Superior temporal gyrus (tissue), 1 donor: Measurements from ENCODE around the gene ZBTB39.
"Not testable (repeated sequence)": the region's sequence is repeated elsewhere in the genome, so short reads cannot be mapped to it uniquely, and the experiment has no call there.

Experiments
- DNase-seq: peaks from one replicate; pipeline ENCODE4 v3.0.0-alpha.2; 2016; ENCODE audit errors: extremely low spot score

ZBTB39 gene

GRCh38 chr12:56980268-56980667, 26.1 kb downstream of the ZBTB39 start:
- no peak for DNase-seq

GRCh38 chr12:56979628-56980027, 26.7 kb downstream of the ZBTB39 start:
- no peak for DNase-seq

- no peak for DNase-seq
These were observed 27.8 kb downstream of the ZBTB39 start for GRCh38 chr12:56978397-56979138.

GRCh38 chr12:56977361-56977760, 29.0 kb downstream of the ZBTB39 start:
- not testable (repeated sequence) for DNase-seq

GRCh38 chr12:56974224-56974623, 32.1 kb downstream of the ZBTB39 start:
- not testable (repeated sequence) for DNase-seq

- DNase-seq: not testable (repeated sequence)
These were observed 37.4 kb downstream of the ZBTB39 start for GRCh38 chr12:56968910-56969309.

- DNase-seq: not testable (repeated sequence)
These were observed 40.2 kb downstream of the ZBTB39 start for GRCh38 chr12:56965997-56966642.

GRCh38 chr12:56965124-56965523, 41.2 kb downstream of the ZBTB39 start:
- not testable (repeated sequence) for DNase-seq

GRCh38 chr12:56963557-56963956, 42.8 kb downstream of the ZBTB39 start:
- DNase-seq: not testable (repeated sequence)

- not testable (repeated sequence) for DNase-seq
These were observed 44.1 kb downstream of the ZBTB39 start for GRCh38 chr12:56962247-56962646.

- no peak for DNase-seq
These were observed 47.9 kb downstream of the ZBTB39 start for GRCh38 chr12:56958422-56958821.

GRCh38 chr12:56957229-56958052, 48.9 kb downstream of the ZBTB39 start, which contains the start of gene RDH16:
RDH16 (minus strand) TSS chr12:56957608; CDS start chr12:56957462, 146 bp downstream.
- DNase-seq: no peak

- DNase-seq: no peak
These were observed 50.6 kb downstream of the ZBTB39 start for GRCh38 chr12:56955631-56956256.

GRCh38 chr12:56954958-56955355, 51.4 kb downstream of the ZBTB39 start:
- no peak for DNase-seq

GRCh38 chr12:56954057-56954957, 52.0 kb downstream of the ZBTB39 start:
- DNase-seq: no peak

GRCh38 chr12:56953314-56953713, 53.0 kb downstream of the ZBTB39 start:
- no peak for DNase-seq

GRCh38 chr12:56951582-56952339, 54.6 kb downstream of the ZBTB39 start:
- no peak for DNase-seq

GRCh38 chr12:56948881-56949280, 57.5 kb downstream of the ZBTB39 start:
- no peak for DNase-seq
